ENCODE measurements around the gene GMDS.

The GMDS gene

GRCh38 chr6:1716396-1716795 is 529.0 kb downstream of the GMDS start:
- Histone ChIP-seq H3K4me3 (ENCODE audit: low read length, poor library complexity, severe bottlenecking) (no peak overlapping the region), H3K9me3 (ENCODE audit: insufficient read depth, low read depth, low read length) (no peaks in the 10 kb centered on the region), H3K36me3 (ENCODE audit: insufficient read depth, low read length) (no peaks in the 10 kb centered on the region), H3K4me1 (ENCODE audit: insufficient read depth, low read length, poor library complexity, severe bottlenecking) (peaks cover 6% of the 10 kb centered on the region), H3K9me2 (replicated peaks; ENCODE audit: low read depth, low read length) (no peaks in the 10 kb centered on the region), H3K4me2 (ENCODE audit: low read depth, low read length, poor library complexity, severe bottlenecking) (no peak overlapping the region), H3K9ac (ENCODE audit: low read depth, low read length, poor library complexity, severe bottlenecking) (no peak overlapping the region), H2AFZ (ENCODE audit: low read length) (no peak overlapping the region), H3F3A (ENCODE audit: low read depth) (no peaks in the 10 kb centered on the region), H3K27me3 (ENCODE audit: insufficient read depth, low read length, poor library complexity, severe bottlenecking) (no peaks in the 10 kb centered on the region), H4K20me1 (ENCODE audit: insufficient read depth, low read length, poor library complexity, severe bottlenecking) (no peaks in the 10 kb centered on the region), H3K79me2 (ENCODE audit: insufficient read depth, low read length) (no peaks in the 10 kb centered on the region)
- no peak for TF ChIP-seq CTCF (conservative IDR thresholded peaks at IDR 0.05; ENCODE audit: low read length)
- no peak for TF ChIP-seq EZH2phosphoT487 (IDR thresholded peaks at IDR 0.05; ENCODE audit: borderline replicate concordance)

GRCh38 chr6:1715336-1715735 is 530.1 kb downstream of the GMDS start:
- no peaks in the 10 kb centered on the region for H3F3A ChIP-seq (ENCODE audit: low read depth)
- H3K36me3 ChIP-seq (ENCODE audit: insufficient read depth, low read length): no peaks in the 10 kb centered on the region
- no peaks in the 10 kb centered on the region for H3K4me1 ChIP-seq (ENCODE audit: insufficient read depth, low read length, poor library complexity, severe bottlenecking)
- no peaks in the 10 kb centered on the region for H3K9me3 ChIP-seq (ENCODE audit: insufficient read depth, low read depth, low read length)
- H3K79me2 ChIP-seq (ENCODE audit: insufficient read depth, low read length): no peaks in the 10 kb centered on the region
- TF ChIP-seq EZH2phosphoT487 (IDR thresholded peaks at IDR 0.05; ENCODE audit: borderline replicate concordance): no peak
- no peak for TF ChIP-seq CTCF (conservative IDR thresholded peaks at IDR 0.05; ENCODE audit: low read length)
- no peaks in the 10 kb centered on the region for H4K20me1 ChIP-seq (ENCODE audit: insufficient read depth, low read length, poor library complexity, severe bottlenecking)
- no peaks in the 10 kb centered on the region for H3K9me2 ChIP-seq (replicated peaks; ENCODE audit: low read depth, low read length)
- H3K4me3 ChIP-seq (ENCODE audit: low read length, poor library complexity, severe bottlenecking): no peak overlapping the region
- H3K27me3 ChIP-seq (ENCODE audit: insufficient read depth, low read length, poor library complexity, severe bottlenecking): no peaks in the 10 kb centered on the region
- no peak overlapping the region for H3K4me2 ChIP-seq (ENCODE audit: low read depth, low read length, poor library complexity, severe bottlenecking)
- H3K9ac ChIP-seq (ENCODE audit: low read depth, low read length, poor library complexity, severe bottlenecking): no peak overlapping the region
- no peak overlapping the region for H2AFZ ChIP-seq (ENCODE audit: low read length)

GRCh38 chr6:1714654-1715053 is 530.8 kb downstream of the GMDS start:
- no peaks in the 10 kb centered on the region for H4K20me1 ChIP-seq (ENCODE audit: insufficient read depth, low read length, poor library complexity, severe bottlenecking)
- H3K4me1 ChIP-seq (ENCODE audit: insufficient read depth, low read length, poor library complexity, severe bottlenecking): no peaks in the 10 kb centered on the region
- H3F3A ChIP-seq (ENCODE audit: low read depth): no peaks in the 10 kb centered on the region
- H2AFZ ChIP-seq (ENCODE audit: low read length): no peak overlapping the region
- H3K9ac ChIP-seq (ENCODE audit: low read depth, low read length, poor library complexity, severe bottlenecking): no peak overlapping the region
- no peaks in the 10 kb centered on the region for H3K79me2 ChIP-seq (ENCODE audit: insufficient read depth, low read length)
- no peak overlapping the region for H3K4me2 ChIP-seq (ENCODE audit: low read depth, low read length, poor library complexity, severe bottlenecking)
- no peaks in the 10 kb centered on the region for H3K9me3 ChIP-seq (ENCODE audit: insufficient read depth, low read depth, low read length)
- TF ChIP-seq CTCF (conservative IDR thresholded peaks at IDR 0.05; ENCODE audit: low read length) (no peak), EZH2phosphoT487 (IDR thresholded peaks at IDR 0.05; ENCODE audit: borderline replicate concordance) (no peak)
- H3K27me3 ChIP-seq (ENCODE audit: insufficient read depth, low read length, poor library complexity, severe bottlenecking): no peaks in the 10 kb centered on the region
- H3K36me3 ChIP-seq (ENCODE audit: insufficient read depth, low read length): no peaks in the 10 kb centered on the region
- no peaks in the 10 kb centered on the region for H3K9me2 ChIP-seq (replicated peaks; ENCODE audit: low read depth, low read length)
- H3K4me3 ChIP-seq (ENCODE audit: low read length, poor library complexity, severe bottlenecking): no peak overlapping the region

Measured in Loucy (cell line).